Subcutaneous adipose tissue (tissue), 4 donors: Measurements from ENCODE around the gene PCNX2. TPM values are rescaled to one million over a fixed set of nuclear protein-coding genes. Genes with fewer than 3 reads are reported as not detected.

ENCODE experiments used
- CTCF ChIP-seq: fragments of 450-650 bp; IDR thresholded peaks from one replicate; pipeline ENCODE4 v1.5.1; 2016; ENCODE audit warnings: low read depth, mild to moderate bottlenecking, control low read depth, antibody characterized with exemption, moderate library complexity
- total RNA-seq, 4 donors: library from RNA; depleted of rRNA; stranded (reverse); fragments of >200 nt; gene quantifications; one replicate each; pipeline ENCODE4 v1.1.0, GENCODE V29; 2016

The PCNX2 gene
- total RNA-seq, 4 donors from 2014 or later = 13.0 to 33.1 (median 18.4) TPM

- no peak for TF ChIP-seq CTCF
These were observed 345.0 kb downstream of the PCNX2 start, which contains the start of gene NTPCR for GRCh38 chr1:232950197-232951176. NTPCR (plus strand) TSS chr1:232950611; CDS start chr1:232950711, 100 bp downstream.

GRCh38 chr1:232949636-232950196 is 345.8 kb downstream of the PCNX2 start:
- no peak for TF ChIP-seq CTCF

GRCh38 chr1:232944347-232944746 is 351.2 kb downstream of the PCNX2 start:
- TF ChIP-seq CTCF = no peak

- no peak for TF ChIP-seq CTCF
These were observed 351.8 kb downstream of the PCNX2 start for GRCh38 chr1:232943679-232944252.

- no peak for TF ChIP-seq CTCF
These were observed 352.9 kb downstream of the PCNX2 start for GRCh38 chr1:232942413-232943294.

- no peak for TF ChIP-seq CTCF
These were observed 355.3 kb downstream of the PCNX2 start for GRCh38 chr1:232940262-232940661.
